Measurements from ENCODE around the gene GTPBP3.
A peak's percentile ranks its signal among the peaks of the same experiment; 100 is the strongest.

Gene GTPBP3

DNA sequence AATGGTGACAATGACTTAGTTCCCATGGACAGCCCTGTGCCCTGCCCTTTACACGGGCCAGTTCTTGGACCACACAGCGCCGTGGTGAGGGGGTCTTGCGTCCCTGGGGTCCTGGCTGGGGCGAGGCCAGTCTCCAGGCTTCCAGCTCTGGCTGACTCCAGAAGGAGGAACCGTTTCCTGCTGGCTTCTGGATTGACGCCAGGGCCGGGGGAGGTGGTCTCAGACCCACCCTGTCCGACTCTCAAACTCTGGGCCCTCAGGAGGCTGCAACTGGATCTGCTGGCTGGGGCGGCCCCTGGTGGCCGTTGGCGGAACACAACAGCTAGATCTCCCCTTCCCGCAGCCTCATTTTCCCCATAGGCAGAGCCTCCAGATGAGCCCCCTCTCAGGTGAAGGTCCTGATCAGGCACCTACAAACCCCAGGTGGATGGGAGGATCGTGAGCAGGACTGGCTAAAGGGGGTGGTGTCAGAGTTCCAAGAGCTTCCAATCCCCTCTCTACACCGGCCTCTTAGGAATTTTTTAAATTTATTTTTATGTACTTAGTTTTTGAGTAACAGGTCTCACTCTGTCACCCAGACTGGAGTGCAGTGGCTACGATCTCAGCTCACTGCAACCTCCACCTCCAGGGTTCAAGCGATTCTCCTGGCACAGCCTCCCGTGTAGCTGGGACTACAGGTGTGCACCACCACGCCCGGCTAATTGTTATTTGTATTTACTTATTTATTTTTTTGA is 48.7 kb downstream of the GTPBP3 start:
- peak; percentile 35 for DNase-seq (ENCODE audit: low read depth)

DNA sequence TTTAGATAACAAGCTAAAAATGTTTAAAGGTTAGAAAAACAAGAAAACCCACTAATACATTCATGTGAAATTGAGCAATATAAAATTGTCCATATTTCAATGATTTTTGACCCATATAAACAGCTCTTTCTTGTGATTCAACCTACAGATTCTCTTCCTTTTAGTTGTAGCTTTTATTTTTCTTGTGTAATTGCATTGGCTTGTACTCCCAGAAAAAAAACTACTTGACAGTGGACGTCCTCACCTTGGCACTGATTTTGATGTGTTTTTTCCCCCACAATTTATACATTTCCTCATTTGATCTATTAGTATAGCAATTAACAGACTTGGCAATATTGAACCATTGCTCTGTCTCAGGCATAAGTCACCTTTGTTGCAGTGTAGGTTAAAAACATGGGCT is 51.9 kb downstream of the GTPBP3 start:
- no peak for DNase-seq (ENCODE audit: low read depth)

DNA sequence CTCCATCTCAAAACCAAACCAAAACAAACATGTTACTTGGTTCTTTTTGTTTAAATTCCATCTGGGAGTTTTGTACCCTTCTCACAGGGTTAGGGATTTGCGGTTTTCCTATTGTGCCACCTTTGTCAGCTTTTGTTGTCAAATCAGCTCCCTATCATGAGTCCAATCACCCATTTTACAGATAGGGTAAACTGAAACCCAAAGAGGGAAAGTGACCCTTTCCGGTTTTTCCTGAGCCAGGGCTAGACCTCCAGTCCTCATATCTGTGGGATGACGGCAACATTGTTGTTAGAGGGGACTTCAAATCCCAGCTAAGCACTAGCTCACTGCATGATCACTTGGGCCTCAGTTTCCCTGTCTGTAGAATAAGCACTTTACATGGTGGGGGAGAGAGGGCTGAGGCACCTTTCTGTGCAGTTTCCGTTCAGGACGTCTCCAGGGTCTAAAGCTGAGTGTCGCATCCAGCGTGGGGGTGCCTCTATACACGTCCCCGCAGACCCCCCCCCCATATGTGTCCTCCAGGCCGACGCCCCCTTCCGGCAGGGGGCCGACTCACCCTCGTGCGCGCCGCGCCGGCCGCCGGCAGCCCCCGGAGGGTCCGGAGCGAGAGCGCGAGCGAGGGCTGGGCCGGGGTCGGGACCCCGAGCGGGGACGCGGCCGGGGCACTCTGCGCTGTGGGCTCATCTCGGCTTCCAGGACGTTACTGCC is 52.8 kb downstream of the GTPBP3 start:
- no peak for DNase-seq (ENCODE audit: low read depth)

DNA sequence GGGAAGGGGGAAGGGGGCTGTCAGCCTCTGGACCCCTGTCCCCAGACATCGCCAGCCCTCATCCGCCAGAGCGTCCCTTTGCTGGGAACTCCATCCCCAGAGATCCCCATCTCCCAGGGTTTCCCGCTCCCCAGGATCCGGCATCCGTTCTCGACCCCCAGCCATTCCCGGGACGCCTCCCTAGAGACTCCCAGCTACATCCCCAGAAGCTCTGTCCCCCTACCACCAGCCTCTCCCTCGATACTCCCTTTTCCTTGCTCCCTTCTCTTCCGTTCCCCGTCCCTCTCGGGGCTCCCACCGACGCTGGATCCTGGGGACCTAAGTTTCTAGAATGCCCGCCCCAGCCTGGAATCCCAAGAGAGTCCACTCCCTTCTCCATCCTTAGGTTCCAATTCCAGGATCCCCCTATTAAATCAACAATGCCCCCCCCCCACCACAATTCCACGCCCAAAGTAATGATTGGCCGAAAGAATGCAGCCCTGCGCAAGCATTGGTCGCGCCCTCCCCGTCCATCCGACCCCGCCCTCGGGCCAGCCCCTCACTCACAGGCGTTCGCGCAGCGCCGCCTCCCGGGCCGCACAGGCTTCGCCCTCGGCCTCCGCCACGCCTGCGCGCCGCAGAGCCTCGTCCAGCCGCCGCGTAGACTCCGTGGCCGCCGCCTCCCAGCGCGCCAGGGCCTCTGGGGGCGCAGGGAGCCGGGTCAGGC is 53.5 kb downstream of the GTPBP3 start:
- peak; percentile 84 for DNase-seq (ENCODE audit: low read depth)

DNA sequence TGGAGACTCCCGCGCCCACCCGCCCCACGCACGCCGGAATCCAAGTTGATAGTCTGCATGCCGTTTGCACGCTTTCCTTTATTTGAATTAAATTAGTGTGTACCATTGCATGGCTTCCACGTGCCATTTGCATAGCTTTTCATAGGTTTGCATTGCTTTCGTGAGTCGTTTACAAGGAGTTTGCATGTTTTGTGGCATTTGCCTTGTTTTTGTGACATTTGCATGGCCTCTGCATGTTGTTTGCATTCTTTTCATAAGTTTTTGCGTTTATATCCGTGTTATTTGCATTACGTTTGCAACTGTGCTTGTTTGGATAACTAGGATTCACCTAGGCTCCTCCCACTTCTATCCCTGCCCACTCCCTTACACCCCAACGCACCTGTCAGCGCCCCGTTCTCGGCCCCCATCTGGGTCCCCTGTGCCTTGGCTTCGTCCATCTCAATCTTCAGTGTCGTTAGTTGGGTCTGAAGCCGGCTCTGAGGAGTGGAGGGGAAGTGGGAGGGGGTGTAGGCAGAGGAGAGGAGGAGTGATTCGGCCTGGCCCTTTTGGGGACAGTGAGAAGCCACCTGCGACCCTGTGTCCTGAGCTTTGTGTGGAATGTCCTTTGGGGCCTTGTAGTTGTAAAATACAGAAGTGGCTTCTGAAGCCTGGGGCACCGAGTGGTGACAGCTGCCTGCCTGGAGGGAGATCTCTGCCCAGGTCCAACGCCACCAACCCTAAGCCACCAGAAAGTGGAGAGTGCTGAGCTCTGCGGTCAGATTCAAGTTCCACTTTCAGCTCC is 54.2 kb downstream of the GTPBP3 start:
- no peak for DNase-seq (ENCODE audit: low read depth)
